ENCODE measurements around the gene PDE1C.
"Not testable (repeated sequence)": the region's sequence is repeated elsewhere in the genome, so short reads cannot be mapped to it uniquely, and the experiment has no call there.

The PDE1C gene

DNA sequence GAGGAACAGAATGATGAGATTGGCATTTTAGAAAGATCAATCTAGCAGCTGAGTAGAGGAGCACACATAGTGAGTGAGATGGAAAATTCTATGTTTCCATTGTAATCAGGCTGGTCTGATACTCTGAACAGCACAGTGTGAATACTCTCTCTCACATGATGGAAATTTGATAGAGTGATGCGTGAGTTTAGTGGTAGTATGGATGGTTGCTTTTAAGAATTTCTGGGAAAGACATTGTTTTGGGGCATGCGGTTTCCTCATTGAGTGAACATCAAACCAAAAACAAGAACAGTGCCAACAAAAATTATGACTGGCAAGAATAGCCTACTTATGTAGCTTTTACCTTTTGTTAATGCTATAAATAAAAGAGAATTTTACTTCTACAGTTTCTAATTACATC lies 183.2 kb downstream of the PDE1C start:
- no peak for DNase-seq

DNA sequence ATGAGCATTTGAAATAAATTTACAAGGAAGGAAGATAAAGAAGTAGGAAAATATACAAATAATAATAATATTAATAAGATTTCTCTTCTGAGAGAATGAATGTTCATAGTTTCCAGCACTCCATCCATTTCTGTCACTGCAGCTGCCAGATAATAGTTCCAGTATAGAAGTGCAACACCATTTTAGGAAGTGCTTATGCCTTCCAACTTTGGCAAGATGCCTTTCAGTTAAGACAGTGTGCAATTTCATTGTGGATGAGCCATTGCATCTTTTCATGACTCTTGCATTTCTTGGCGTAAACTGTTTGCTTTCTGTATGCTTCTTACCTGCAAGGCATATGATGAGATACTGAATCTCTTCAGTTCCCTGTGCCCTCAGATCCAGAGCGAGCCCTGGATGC lies 185.0 kb downstream of the PDE1C start:
- DNase-seq, result no peak

DNA sequence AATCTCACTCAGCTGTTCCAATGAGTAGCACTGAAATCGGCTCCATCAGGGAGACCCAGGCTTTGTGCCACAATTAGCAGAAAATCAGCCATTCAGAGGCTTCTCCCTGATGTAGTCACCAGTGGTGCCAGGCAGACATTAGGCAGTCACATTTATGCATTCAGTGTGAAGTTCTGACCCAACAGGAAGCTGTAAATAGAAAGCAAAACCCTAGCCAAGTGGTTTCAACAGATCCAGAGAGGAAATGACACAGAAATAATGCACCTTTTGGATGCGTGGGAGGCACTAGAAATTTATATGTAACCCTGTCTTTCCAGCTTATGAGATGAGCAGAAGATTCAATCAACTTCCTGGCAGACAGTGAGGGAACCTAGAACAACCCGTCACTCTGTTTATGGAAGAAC lies 186.4 kb downstream of the PDE1C start:
- no peak for DNase-seq

DNA sequence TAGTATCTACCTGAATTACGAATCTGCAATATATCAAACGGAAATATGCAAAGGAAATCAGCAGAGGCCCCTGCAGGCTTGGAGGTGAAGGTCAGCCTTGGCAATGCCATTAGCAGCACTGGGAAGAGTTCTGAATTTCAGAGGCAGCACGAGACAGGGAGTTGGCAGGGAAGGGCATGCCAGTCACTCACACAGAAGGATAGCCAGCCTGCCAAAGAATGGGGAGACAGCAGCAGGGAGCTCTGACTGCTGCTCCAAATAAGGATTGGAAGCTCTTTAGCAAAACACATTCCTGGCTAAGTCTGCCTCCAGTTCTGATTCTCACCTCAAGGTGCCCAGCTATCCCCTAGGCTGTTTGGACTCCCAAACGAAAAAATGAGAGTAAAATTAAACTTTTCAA lies 188.0 kb downstream of the PDE1C start:
- DNase-seq, result no peak

DNA sequence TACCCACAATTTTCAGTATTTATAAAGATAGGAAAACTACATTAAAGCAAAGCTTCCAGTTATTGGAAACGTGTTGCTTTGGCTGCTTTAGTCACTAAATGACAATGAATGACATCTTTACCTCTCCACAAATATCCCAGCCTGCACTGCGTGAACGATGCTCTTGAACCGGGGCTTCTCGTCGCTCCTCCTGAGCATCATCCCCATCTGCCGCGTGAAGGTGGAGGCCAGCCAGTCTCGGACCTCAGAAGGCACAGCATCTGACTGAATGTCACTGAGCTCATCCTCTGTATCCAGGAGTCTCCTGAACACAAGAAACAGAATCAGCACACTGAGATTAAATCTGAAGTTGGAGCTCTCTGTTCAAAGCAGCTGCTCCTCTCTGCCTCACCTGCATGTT lies 191.3 kb downstream of the PDE1C start:
- peak in 1 of 2 experiments; percentile 4 for DNase-seq

DNA sequence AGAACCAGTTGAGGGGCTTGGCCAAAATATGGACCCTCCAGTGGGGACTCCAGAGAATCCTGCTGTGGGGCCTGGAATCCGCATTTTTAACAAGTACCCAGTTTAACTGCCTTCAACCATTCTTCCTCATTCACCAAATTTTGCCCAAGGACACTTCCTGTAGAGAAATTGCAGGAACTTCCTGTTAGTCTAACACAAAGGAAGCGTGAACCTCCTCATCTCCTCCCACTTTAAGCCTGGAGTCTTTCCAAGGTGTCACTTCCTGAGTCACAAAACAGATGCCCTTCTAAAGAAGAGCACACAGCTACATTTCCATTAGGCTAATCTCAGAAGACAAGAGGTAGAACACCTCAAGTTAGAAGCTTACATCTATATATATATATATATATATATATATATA lies 194.8 kb downstream of the PDE1C start:
- no peak for DNase-seq

DNA sequence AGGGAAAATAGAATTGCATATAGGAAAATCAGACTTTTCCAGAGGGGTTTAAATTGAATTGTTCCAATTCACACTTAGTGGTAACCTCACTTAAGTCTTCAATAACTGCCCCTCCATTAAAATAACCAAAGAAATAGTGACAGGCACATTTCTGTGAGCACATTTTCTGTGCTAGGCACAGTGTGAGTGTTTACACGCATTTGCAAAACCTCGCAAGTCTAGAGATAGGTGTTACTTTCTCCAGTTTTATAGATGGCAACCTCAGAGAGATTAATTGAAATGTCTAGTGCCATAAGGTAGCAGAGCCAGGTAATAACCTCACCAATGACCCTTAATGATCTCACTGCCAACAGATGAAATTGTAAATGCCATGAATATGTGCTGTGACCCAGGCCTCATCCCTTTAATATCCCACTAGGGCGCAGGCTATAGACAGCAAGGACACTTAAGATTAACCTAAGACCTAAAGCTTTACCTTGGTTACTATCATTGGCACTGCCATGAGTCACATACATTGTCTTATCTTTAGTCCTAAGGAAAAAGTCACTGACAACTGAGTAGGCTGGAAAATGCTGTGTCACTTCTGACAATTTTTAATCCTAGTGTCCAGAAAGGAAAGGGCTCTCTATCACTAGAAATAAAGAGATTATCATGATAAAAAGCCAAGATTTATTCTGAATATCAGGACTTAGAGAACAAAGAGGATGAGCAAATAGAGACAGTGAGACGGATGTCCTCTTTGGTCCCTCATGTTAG lies 195.4 kb downstream of the PDE1C start:
- no peak for DNase-seq

DNA sequence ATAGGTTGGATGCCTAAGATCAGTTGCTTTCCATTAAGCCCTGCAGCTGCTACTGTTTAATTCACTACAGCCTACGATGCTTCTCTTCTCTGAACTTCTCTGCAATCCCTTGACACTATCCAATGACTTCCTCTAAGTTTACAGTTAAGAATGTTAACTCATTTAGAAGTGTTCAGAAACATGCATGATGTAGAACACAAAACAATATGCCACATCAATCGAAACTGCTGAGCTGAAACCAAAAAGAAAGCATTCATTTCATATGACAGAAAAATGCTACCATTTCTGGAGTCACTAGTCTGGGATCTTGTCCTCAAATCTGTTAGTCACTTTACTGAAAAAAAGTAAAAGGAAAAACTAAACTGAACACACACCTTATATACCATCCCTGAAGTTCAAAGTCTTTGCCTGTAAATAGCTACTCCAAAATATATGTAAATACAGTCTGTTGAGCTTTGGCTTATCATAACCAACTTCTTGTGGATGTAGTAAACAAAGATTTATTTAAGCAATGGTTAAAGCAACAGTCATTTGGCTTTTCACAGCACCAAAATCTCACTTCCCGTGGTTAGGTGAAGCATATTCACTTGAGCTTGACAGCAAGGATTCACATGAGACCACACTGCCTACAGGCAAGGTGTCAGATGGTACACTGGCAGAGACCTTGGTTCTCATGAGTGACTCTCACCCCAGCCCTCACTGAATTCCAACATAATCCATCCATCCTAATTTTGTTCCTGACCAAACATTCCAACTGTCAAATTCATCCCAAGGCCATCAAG lies 196.2 kb downstream of the PDE1C start:
- no peak for DNase-seq

DNA sequence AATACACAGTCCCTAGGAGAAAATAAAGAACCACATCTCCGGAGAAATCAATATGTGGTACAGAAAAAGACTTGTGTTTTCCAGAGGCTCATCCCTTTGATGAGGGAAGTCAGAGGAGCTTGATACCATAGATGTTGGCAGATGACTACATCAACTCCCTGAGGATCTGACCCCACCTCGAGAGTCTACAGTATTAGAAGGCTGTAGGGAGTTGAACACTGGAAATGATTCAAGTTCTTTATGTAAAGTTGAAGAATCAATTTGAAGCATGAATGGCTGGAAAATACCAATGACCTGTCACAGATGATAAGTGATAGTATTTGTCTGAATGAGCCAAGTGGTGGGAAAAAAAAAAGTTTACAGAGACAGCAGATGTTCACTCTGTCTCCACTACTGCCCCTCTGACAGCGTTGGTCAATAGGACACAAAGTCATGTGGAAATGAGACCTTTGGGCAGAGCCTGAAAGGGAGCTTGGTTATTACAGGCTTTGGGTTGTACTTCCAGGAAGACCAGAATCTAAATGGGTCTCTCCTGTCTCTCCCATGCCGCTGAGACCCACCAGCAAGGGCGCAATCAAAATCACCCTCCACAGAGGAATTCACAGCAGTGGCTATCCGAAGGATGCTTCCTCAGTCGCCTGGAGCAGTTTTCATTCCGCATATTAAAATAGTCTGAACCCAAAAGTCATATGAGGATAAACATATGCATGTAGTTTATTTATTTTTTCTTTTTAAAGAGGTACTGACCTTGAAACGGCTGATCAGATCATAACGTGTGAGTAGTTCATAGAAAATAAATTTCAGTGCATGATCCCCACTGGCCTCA lies 197.4 kb downstream of the PDE1C start:
- DNase-seq, result no peak

DNA sequence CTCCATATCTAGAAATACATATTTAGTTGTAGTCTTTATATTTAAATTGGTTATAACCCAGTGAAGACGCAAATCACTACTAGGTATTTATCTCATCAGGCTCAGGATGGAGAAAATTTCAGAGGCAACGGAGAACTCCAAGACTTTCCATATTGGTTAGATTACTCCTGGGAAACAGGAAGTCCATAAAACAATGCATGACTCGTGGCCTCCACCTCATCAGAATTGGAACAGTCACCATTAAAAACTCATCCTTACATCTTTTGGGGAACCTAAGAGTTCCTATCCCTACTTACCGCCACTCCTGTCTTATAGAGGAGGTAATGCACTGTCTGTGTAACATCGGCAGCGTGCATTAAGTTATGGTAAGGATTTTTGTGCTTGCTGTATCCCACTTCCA lies 205.6 kb downstream of the PDE1C start:
- DNase-seq, result no peak

DNA sequence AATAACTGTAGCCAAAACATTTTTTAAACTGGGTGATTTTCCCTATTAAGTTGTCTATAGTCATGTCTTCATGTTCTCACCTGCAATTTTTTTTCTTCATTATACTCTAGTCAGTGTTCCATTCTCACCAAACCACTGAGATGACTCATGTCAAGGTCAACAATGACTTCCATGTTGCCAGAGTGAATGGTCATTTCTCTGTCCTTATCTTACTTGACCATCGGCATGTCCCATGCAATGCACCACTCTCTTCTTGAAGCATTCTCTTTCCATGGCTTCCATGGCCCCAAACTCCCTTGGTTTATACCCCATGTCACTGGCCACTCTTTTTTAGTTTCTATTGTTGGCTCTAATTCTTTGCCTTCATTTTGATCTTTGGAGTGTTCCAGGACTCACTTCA lies 209.3 kb downstream of the PDE1C start:
- no peak for DNase-seq

DNA sequence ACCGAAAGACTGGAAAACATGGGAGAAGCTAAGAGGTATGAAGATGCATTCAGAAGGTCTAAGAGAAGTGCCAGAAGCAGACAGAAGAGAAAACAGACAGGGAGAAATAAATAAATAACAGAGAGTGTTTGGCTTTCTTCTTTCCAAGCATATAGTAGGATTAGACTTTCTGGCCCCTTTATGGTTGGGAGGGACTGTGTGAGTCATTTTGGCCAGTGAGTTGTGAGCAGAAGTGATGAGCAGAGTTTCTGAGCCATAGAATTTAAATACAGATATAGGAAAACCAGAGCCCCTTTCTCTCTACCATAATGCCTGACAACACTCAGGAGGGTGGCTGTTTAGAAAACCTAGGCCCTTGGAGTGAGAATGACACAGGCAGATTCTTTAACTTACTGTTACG lies 212.2 kb downstream of the PDE1C start:
- DNase-seq, result no peak

DNA sequence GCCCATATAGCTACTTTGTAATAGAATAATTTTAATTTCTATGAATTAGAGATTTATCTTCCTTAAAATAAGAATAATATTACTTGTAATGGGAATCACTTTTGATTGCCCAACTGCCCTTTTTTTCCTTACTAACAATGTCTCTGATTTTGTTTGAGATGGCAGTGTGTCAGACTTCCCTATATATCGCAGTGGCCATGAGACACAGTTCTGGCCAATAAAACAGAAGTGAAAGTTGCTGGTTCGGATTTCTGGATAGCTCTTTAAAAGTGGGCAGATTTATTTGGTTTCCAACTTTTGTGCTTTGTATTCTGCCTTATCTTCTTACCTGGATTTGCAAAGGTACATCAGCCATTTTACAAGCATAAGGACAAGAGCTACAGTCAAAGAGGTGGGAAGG lies 213.0 kb downstream of the PDE1C start:
- no peak for DNase-seq

DNA sequence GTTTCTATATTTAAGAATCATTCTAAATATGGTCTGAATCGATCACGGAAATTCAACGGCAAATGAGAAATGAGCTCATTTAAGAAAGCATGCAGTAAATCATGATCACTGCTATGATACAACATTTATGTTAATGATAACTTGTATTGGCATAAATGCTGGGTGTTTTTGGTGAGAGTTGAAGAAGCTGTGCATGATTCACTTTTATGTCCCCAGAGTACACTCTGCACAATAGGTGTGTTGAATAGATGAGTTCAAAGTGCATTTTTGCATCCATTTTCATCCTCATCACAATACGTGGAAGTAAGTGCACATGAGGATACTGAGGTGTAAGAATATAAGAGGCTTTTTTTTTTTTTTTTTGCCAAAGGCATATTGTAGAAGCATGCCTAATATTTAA lies 213.9 kb downstream of the PDE1C start:
- DNase-seq, result no peak

DNA sequence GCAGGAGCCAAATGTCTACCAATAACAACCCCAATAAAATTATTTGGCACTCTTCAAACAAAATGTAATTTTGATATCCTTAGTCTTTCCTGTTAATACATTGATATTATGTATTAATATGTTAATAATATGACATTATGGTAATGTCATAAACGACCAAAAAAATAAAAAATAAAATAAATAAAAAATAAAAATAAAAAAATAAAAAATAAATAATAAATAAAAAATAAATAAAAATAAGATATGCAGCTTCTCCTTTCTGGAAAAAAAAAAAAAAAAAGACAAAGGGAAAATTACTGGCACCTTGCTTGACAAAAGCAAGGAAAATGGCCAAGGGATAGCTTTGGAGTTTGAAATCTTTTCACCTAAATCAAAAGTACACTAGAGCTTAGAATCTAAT lies 214.7 kb downstream of the PDE1C start:
- DNase-seq, result no peak

DNA sequence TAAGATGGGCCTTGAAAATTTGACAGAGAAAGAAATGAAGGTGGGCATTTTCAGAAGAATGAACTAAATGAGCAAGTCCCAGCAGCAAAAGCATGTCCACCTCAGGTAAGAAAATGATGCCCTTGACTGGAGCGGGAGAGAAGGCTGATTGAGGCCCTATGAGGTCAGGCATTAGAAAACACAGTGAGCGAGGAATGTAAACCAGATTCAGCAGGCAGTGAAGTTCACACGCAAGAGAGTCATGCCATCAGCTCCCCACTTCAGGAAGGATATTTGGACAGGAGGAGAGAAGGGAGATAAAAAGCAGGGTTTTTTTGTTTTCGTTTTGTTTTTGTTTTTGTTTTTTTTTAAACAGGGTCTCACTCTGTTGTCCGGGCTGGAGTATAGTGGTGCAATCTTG lies 216.8 kb downstream of the PDE1C start:
- no peak for DNase-seq

DNA sequence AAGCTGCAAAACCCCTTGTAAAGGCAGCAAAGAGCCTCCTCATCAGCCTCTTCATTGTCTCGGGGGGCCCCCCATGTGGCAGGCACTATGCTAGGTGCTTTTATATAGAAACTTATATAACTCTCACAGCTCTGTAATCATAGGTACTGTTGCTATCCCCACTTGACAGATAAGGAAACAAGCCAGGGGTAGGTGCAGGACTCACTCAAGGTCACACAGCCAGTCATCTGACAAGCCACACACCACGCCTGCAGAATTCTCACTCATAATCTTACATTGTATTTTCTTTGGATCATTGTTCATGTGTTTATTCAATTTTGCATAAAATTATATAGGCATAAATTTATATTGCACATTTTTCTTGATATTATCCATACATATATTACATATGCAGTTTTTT lies 217.7 kb downstream of the PDE1C start:
- no peak for DNase-seq

DNA sequence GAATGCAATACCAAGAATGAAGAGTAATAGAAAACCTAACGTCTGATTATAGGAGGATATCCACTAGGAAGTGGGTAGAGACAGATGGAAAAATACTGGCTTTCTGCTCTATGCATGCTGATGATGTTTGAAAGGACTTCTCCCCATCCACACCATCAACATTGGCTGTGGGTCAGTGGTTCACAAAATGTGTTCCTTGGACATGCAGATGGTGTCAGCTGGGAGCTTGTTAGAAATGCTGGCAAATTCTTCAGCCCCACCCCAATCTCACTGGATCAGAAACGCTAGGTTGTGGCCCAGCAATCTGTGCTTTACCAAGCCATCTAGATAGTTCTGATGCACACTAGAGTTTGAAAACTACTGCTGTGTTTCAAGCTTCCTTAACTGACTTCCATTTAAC lies 219.1 kb downstream of the PDE1C start:
- no peak for DNase-seq

DNA sequence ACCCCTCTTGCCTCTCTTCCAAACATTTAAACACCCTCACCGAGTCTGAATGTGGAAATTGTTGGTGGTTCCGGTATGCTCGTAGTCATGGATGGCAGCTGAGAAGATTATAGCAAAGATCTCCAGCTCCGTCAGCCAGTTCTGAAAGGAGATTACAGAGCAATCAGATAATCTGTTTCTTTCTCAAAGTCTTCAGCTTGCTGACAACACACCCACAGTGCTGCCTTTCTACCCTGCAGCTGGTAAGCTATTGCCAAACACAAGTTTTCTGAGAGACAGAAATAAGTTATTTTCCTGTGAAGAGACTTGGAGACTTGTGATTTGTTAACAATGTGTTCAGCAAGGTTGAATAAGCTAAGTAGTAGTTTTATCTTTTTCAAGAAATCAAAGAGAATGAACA lies 219.6 kb downstream of the PDE1C start:
- DNase-seq, result no peak

DNA sequence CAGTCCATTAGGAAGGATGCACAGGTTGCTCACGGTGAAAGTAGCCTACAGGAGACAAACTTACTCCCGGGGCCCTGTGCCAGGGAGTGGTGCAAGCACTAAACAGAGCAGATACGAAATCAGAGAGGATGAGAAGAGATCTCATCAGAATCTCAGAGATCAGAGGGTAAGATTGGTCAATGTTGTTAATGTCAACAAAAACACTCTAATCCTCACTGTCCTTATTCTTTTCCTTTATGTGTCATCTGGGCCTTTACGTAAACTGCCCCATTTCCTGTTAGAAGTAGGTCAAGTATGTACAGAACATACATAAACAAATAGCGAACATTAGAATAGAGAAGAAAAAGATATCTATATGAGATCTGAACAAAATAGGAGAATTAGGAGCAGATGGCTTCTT lies 220.1 kb downstream of the PDE1C start:
- no peak for DNase-seq

DNA sequence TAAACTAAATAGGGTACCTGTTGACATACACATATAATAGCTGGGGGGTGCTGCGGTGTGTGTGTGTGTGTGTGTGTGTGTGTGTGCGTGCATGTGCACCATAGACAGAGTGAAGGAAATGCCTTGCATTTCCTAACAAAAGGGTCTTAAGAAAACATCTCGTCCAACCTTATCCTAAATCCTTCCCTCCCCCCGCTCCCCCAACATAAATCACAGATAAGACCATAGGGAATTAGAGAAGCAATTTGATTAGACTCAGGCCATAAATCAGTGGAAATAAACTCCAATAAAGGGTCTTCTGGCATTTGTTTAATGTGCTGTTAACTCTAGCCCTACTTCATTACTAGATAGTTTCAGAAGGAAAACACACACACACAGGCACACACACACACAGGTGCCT lies 234.7 kb downstream of the PDE1C start:
- no peak for DNase-seq

DNA sequence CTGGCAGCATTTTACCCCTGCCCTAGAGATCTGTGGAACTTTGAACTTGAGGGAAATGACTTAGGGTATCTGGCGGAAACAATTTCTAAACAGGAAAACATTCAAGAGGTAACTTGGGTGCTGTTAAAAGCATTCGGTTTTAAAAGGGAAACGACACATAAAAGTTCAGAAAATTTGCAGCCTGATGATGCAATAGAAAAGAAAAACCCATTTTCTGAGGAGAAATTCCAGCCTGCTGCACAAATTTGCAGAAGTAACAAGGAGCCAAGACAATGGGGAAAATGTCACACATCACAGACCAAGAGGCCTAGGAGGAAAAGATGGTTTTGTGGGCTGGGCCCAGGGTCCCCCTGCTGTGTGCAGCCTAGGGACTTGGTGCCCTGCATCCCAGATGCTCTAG lies 236.6 kb downstream of the PDE1C start:
- DNase-seq, result not testable (repeated sequence)

DNA sequence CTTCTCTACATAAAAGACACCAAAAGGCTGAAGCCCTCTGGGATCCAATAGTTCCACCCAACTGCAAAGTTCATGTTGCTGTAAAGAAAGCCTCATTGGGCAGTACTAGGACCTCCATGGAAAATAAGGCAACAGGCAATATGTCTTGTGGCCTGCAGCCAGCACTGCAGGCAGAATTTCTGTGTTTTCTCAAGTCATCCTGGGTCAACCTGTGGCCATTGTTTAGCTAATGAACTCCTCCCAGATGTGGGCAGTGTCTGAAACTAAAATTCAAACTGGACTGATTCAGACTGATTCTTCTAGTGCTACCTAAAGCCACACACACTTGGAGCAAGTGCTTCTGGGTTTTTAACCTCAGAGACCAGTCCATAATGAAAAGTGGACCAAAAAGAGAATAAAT lies 241.7 kb downstream of the PDE1C start:
- DNase-seq, result no peak

DNA sequence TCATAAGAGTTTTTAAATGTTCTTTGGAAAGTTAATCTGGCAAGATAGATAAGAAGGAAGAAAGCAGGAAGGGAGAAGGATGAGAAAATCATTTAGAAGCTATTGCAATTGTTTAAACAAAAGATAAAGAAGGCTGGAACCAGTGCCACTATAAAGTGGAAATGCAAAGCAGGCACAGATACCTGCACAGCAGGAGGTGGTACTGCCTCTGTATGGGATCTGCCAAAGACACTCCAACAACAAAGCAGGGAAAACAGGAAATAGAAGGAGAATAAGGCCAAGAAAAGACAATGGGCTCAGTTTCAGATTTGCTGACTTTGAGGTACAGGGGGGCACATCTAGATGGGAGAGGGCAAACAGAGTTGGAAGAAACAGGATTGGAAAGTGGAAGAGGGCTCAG lies 244.6 kb downstream of the PDE1C start:
- no peak for DNase-seq
